Motor neuron (in vitro differentiated cells): Measurements from ENCODE around the gene SIPA1L3. TPM values are rescaled to one million over a fixed set of nuclear protein-coding genes. Genes with fewer than 3 reads are reported as not detected.

ENCODE experiments used
- ATAC-seq, 8 experiments: fragments of 200-7000 bp; cut with Tn5 transposase; replicated peaks in 6 of 8; 2 replicates each; pipeline ENCODE4 v1.8.0; 2021; ENCODE audit warnings: mild to moderate bottlenecking in 8 of 8, moderate library complexity in 8 of 8
- H3K27ac ChIP-seq, 2 donors: fragments of 250-450 bp; sonication (Bioruptor Pico); 2 replicates each; pipeline ENCODE4 v1.9.0; 2021; ENCODE audit warnings: antibody characterized with exemption in 2 of 2, mild to moderate bottlenecking in 2 of 2, moderate library complexity in 1 of 2
- H3K4me1 ChIP-seq, 2 donors: fragments of 250-450 bp; sonication (Bioruptor Pico); replicated peaks in 1 of 2; 2 replicates each; pipeline ENCODE4 v1.6.1; 2021; ENCODE audit warnings: antibody characterized with exemption in 2 of 2, mild to moderate bottlenecking in 2 of 2, moderate library complexity in 1 of 2
- H3K4me3 ChIP-seq, 5 donors: fragments of 250-450 bp; sonication (Bioruptor Pico); 2 replicates each; pipeline ENCODE4 v1.9.0; 2021; ENCODE audit warnings: antibody characterized with exemption in 5 of 5, mild to moderate bottlenecking in 5 of 5, moderate library complexity in 4 of 5
- WGBS, 10 experiments: fragments of 450-650 bp; shearing (Covaris generic); methylation state at CpG; one replicate each; pipeline ENCODE4 v1.0.0; 2022; 5-methylcytosine and 5-hydroxymethylcytosine counted together
- in situ Hi-C, 9 experiments: fragments of 400-800 bp; cut with MboI; loops; one replicate each; pipeline ENCODE4 v1.15.0; 2021; ENCODE audit warnings: low sequenced_read_pairs in 9 of 9, low pct_unique_long_range_greater_than_20kb in 2 of 9; ENCODE audit not compliant: unreplicated experiment in 9 of 9
- total RNA-seq, 8 experiments: library from RNA; unstranded; fragments of 300-600 nt; gene quantifications; 2 replicates each; pipeline versions ENCODE4 v1.2.3 to v1.2.4, GENCODE V29; 2022

SIPA1L3 gene
- total RNA-seq, 8 experiments from 2014 or later: 8.5 to 22.1 (median 15.1) TPM

GRCh38 chr19:38089440-38089839 is 182.4 kb downstream of the SIPA1L3 start:
- in situ Hi-C loops: loop anchor here in 4 of 9 experiments (25.0 kb wide), 1 partner anchor 177 kb away; the partner anchor contains the start of genes SIPA1L3 (in 4 of the 4) and WDR87 (in 4 of the 4)
- Histone ChIP-seq H3K4me3 (no peak overlapping the region), H3K4me1 (no peaks in the 10 kb centered on the region), H3K27ac (no peak overlapping the region)
- 0 to 100% (median 86%) methylated on average over 1 of the region's 1 CpG; no CpG with 5 or more reads in 3 of the 10 experiments for WGBS, 10 experiments
- ATAC-seq: no peak

- in situ Hi-C loops: loop anchor here in 4 of 9 experiments (25.0 kb wide), 1 partner anchor 181 kb away; the partner anchor contains the start of genes SIPA1L3 (in 4 of the 4) and WDR87 (in 4 of the 4)
- Histone ChIP-seq H3K4me3 (no peak overlapping the region), H3K4me1 (peaks cover 3 to 11% of the 10 kb centered on the region in 2 donors), H3K27ac (no peak overlapping the region)
- no peak for ATAC-seq
- 0 to 100% (median 61%) methylated on average over 1 to 7 of the region's 8 CpGs; no CpG with 5 or more reads in 4 of the 10 experiments for WGBS, 10 experiments
Observed at GRCh38 chr19:38093154-38093553, 186.1 kb downstream of the SIPA1L3 start.

GRCh38 chr19:38093587-38093986 is 186.6 kb downstream of the SIPA1L3 start:
- H3K4me1 ChIP-seq: peaks cover 3 to 11% of the 10 kb centered on the region in 2 donors
- ATAC-seq: no peak
- WGBS, 10 experiments: 60 to 100% (median 90%) methylated on average over 1 to 2 of the region's 6 CpGs; no CpG with 5 or more reads in 7 of the 10 experiments
- in situ Hi-C loops: loop anchor here in 4 of 9 experiments (25.0 kb wide), 1 partner anchor 181 kb away; the partner anchor contains the start of genes SIPA1L3 (in 4 of the 4) and WDR87 (in 4 of the 4)
- H3K4me3 ChIP-seq: no peak overlapping the region
- no peak overlapping the region for H3K27ac ChIP-seq

- ATAC-seq: peak; percentile 92 to 98 (median 92)
- Histone ChIP-seq H3K27ac (peak overlapping the region; percentile 0 to 37), H3K4me1 (peaks cover 3 to 11% of the 10 kb centered on the region in 2 donors), H3K4me3 (no peak overlapping the region)
- 20 to 100% (median 60%) methylated on average over 1 to 15 of the region's 17 CpGs; no CpG with 5 or more reads in 2 of the 10 experiments for WGBS, 10 experiments
- in situ Hi-C loops: loop anchor here in 4 of 9 experiments (25.0 kb wide), 1 partner anchor 183 kb away; the partner anchor contains the start of genes SIPA1L3 (in 4 of the 4) and WDR87 (in 4 of the 4)
Observed at GRCh38 chr19:38095411-38096308, 188.7 kb downstream of the SIPA1L3 start.

GRCh38 chr19:38099966-38100365 is 193.0 kb downstream of the SIPA1L3 start:
- Histone ChIP-seq H3K4me1 (peaks cover 3 to 11% of the 10 kb centered on the region in 2 donors), H3K27ac (no peak overlapping the region), H3K4me3 (no peak overlapping the region)
- no peak for ATAC-seq
- WGBS, 10 experiments: 93 to 100% (median 97%) methylated on average over 1 to 6 of the region's 8 CpGs; no CpG with 5 or more reads in 6 of the 10 experiments
- in situ Hi-C loops: loop anchor here in 4 of 9 experiments (25.0 kb wide), 1 partner anchor 188 kb away; the partner anchor contains the start of genes SIPA1L3 (in 4 of the 4) and WDR87 (in 4 of the 4)

GRCh38 chr19:38100589-38100988 is 193.6 kb downstream of the SIPA1L3 start:
- in situ Hi-C loops: no loop called here
- no peak overlapping the region for H3K27ac ChIP-seq
- 93 to 100% (median 98%) methylated on average over 1 to 7 of the region's 8 CpGs; no CpG with 5 or more reads in 6 of the 10 experiments for WGBS, 10 experiments
- no peak overlapping the region for H3K4me3 ChIP-seq
- H3K4me1 ChIP-seq: peaks cover 3 to 7% of the 10 kb centered on the region in 2 donors
- ATAC-seq: no peak

- Histone ChIP-seq H3K27ac (no peak overlapping the region), H3K4me3 (no peak overlapping the region), H3K4me1 (no peaks in the 10 kb centered on the region)
- no peak for ATAC-seq
- WGBS, 10 experiments: 88 to 100% (median 100%) methylated on average over 1 to 8 of the region's 10 CpGs
- in situ Hi-C loops: no loop called here
Observed at GRCh38 chr19:38101723-38102122, 194.7 kb downstream of the SIPA1L3 start.

- 79 to 100% (median 92%) methylated on average over 2 to 4 of the region's 4 CpGs; no CpG with 5 or more reads in 3 of the 10 experiments for WGBS, 10 experiments
- ATAC-seq: no peak
- H3K4me3 ChIP-seq: no peak overlapping the region
- in situ Hi-C loops: no loop called here
- no peaks in the 10 kb centered on the region for H3K4me1 ChIP-seq
- no peak overlapping the region for H3K27ac ChIP-seq
Observed at GRCh38 chr19:38105574-38105973, 198.6 kb downstream of the SIPA1L3 start.

- in situ Hi-C loops: no loop called here
- ATAC-seq: no peak
- whole genome bisulfite sequencing, 10 experiments: 0 to 100% (median 100%) methylated on average over 1 to 2 of the region's 4 CpGs; no CpG with 5 or more reads in 5 of the 10 experiments
- Histone ChIP-seq H3K27ac (no peak overlapping the region), H3K4me3 (no peak overlapping the region), H3K4me1 (no peaks in the 10 kb centered on the region)
Observed at GRCh38 chr19:38107129-38107528, 200.1 kb downstream of the SIPA1L3 start.

GRCh38 chr19:38111898-38112297 is 204.9 kb downstream of the SIPA1L3 start:
- Histone ChIP-seq H3K4me1 (no peaks in the 10 kb centered on the region), H3K4me3 (no peak overlapping the region), H3K27ac (no peak overlapping the region)
- 80 to 100% (median 95%) methylated on average over 1 to 3 of the region's 9 CpGs; no CpG with 5 or more reads in 7 of the 10 experiments for WGBS, 10 experiments
- ATAC-seq: no peak
- in situ Hi-C loops: no loop called here

GRCh38 chr19:38114651-38115050 is 207.6 kb downstream of the SIPA1L3 start:
- no peak for ATAC-seq
- in situ Hi-C loops: no loop called here
- no peaks in the 10 kb centered on the region for H3K4me1 ChIP-seq
- no peak overlapping the region for H3K4me3 ChIP-seq
- no peak overlapping the region for H3K27ac ChIP-seq
- 80 to 100% (median 90%) methylated on average over 1 to 5 of the region's 12 CpGs; no CpG with 5 or more reads in 4 of the 10 experiments for WGBS, 10 experiments

GRCh38 chr19:38115271-38115802 is 208.3 kb downstream of the SIPA1L3 start:
- ATAC-seq: no peak
- H3K27ac ChIP-seq: no peak overlapping the region
- in situ Hi-C loops: no loop called here
- WGBS, 10 experiments: 83 to 100% methylated on average over 1 to 3 of the region's 4 CpGs; no CpG with 5 or more reads in 8 of the 10 experiments
- H3K4me1 ChIP-seq: no peaks in the 10 kb centered on the region
- no peak overlapping the region for H3K4me3 ChIP-seq

GRCh38 chr19:38118176-38118575 is 211.2 kb downstream of the SIPA1L3 start:
- H3K4me3 ChIP-seq: no peak overlapping the region
- WGBS, 10 experiments: 50 to 100% (median 90%) methylated on average over 1 to 6 of the region's 9 CpGs
- H3K4me1 ChIP-seq: no peaks in the 10 kb centered on the region
- in situ Hi-C loops: no loop called here
- ATAC-seq: no peak
- H3K27ac ChIP-seq: no peak overlapping the region
